Endothelial cell of umbilical vein (primary cell): Measurements from ENCODE around the gene ZNF740. TPM values are rescaled to one million over a fixed set of nuclear protein-coding genes. Genes with fewer than 3 reads are reported as not detected.

Experiments
- BruUV-seq: library from RNA; stranded (reverse); fragments of 400-500 nt; replicated peaks from 2 replicates; lab custom pipeline; 2021; lab: Mats Ljungman, UMichigan
- CTCF ChIA-PET: fragments of 300-600, 350-600 bp; sonication (Branson Sonifier 250); formaldehyde crosslinking; loops from one replicate; lab custom pipeline; 2021; ENCODE audit warnings: antibody characterized with exemption, inconsistent platforms; lab: Charles Lee
- POLR2A ChIA-PET: fragments of 300-600, 350-600 bp; sonication (Branson Sonifier 250); formaldehyde crosslinking; loops from one replicate; lab custom pipeline; 2021; ENCODE audit warnings: antibody characterized with exemption, inconsistent platforms; lab: Charles Lee
- DNase-seq: peaks from one replicate; pipeline ENCODE4 v3.0.0-alpha.2; 2011; ENCODE audit warnings: low read depth, low spot score
- FAIRE-seq: peaks from 2 replicates; lab custom pipeline; 2011; peaks lifted over from hg19 to GRCh38; lab: Jason Lieb, UNC
- H2AFZ ChIP-seq: 2 replicates; pipeline ENCODE4 v1.6.0; 2012; ENCODE audit warnings: low read depth, low read length, control low read depth, inconsistent platforms
- H3K27ac ChIP-seq: 2 replicates; pipeline ENCODE4 v1.5.1; 2011; ENCODE audit warnings: low read depth, mild to moderate bottlenecking, control low read depth, low read length, moderate library complexity; ENCODE audit not compliant: insufficient read depth
- H3K27me3 ChIP-seq, 2 experiments: 2 replicates each; pipeline versions ENCODE4 v1.6.0 to v1.6.1; 2011; ENCODE audit warnings: low read length in 2 of 2, mixed read lengths in 1 of 2; ENCODE audit not compliant: control insufficient read depth in 2 of 2, insufficient read depth in 2 of 2
- H3K36me3 ChIP-seq, 2 experiments: 2 replicates in 1 of 2; 3 replicates in 1 of 2; pipeline ENCODE4 v1.5.1; 2011; ENCODE audit warnings: low read length in 2 of 2, mild to moderate bottlenecking in 1 of 2, moderate library complexity in 1 of 2; ENCODE audit not compliant: control insufficient read depth in 2 of 2, insufficient read depth in 2 of 2; ENCODE audit errors: extremely low read depth in 1 of 2
- H3K4me1 ChIP-seq: 3 replicates; pipeline ENCODE4 v1.5.1; 2011; ENCODE audit warnings: mild to moderate bottlenecking, low read length; ENCODE audit not compliant: control insufficient read depth, insufficient read depth; ENCODE audit errors: extremely low read depth
- H3K4me2 ChIP-seq: 2 replicates; pipeline ENCODE4 v1.6.1; 2011; ENCODE audit warnings: low read length, control low read depth, mixed read lengths; ENCODE audit not compliant: insufficient read depth
- H3K4me3 ChIP-seq, 3 experiments: fragments of 200-600 bp in 1 of 3; sonication (generic), shearing (Covaris generic) in 1 of 3; replicated peaks in 1 of 3; 2 replicates each; pipeline ENCODE4 v1.5.1; 2011 to 2016; ENCODE audit warnings: control low read depth in 3 of 3, low read length in 3 of 3, mild to moderate bottlenecking in 2 of 3, inconsistent platforms in 1 of 3, low read depth in 1 of 3, moderate library complexity in 1 of 3; ENCODE audit not compliant: insufficient read depth in 1 of 3
- H3K79me2 ChIP-seq: 2 replicates; pipeline ENCODE4 v1.6.0; 2012; ENCODE audit warnings: low read length, inconsistent platforms; ENCODE audit not compliant: control insufficient read depth, insufficient read depth
- H3K9ac ChIP-seq: replicated peaks from 2 replicates; pipeline ENCODE3; 2011; ENCODE audit warnings: low read length, control low read depth; ENCODE audit not compliant: insufficient read depth; ENCODE audit errors: extremely low read depth
- H3K9me1 ChIP-seq: replicated peaks from 3 replicates; pipeline ENCODE4 v1.6.0; 2011; ENCODE audit warnings: mild to moderate bottlenecking, low read length; ENCODE audit not compliant: control insufficient read depth, insufficient read depth; ENCODE audit errors: extremely low read depth
- H3K9me3 ChIP-seq: replicated peaks from 2 replicates; pipeline ENCODE4 v1.5.1; 2012; ENCODE audit warnings: low read length, inconsistent platforms; ENCODE audit not compliant: control insufficient read depth, insufficient read depth
- H4K20me1 ChIP-seq: replicated peaks from 2 replicates; pipeline ENCODE3; 2011; ENCODE audit warnings: mild to moderate bottlenecking, low read length; ENCODE audit not compliant: control insufficient read depth, insufficient read depth; ENCODE audit errors: extremely low read depth
- EZH2 ChIP-seq: IDR thresholded peaks from 2 replicates; pipeline ENCODE4 v1.6.1; 2012; ENCODE audit warnings: borderline replicate concordance, low read depth, mild to moderate bottlenecking, moderate library complexity, low read length, inconsistent platforms; ENCODE audit not compliant: severe bottlenecking
- FOS ChIP-seq: IDR thresholded peaks from 2 replicates; pipeline ENCODE4 v1.6.1; 2011; ENCODE audit warnings: mild to moderate bottlenecking, low read length, moderate library complexity, borderline replicate concordance; ENCODE audit not compliant: insufficient read depth
- GATA2 ChIP-seq: IDR thresholded peaks from 2 replicates; pipeline ENCODE4 v1.7.0; 2011; ENCODE audit warnings: low read depth, mild to moderate bottlenecking, moderate library complexity, mixed read lengths, low read length; ENCODE audit not compliant: insufficient read length, insufficient read depth
- JUN ChIP-seq: IDR thresholded peaks from 2 replicates; pipeline ENCODE4 v1.6.1; 2011; ENCODE audit warnings: borderline replicate concordance, low read depth; ENCODE audit not compliant: insufficient read length, insufficient read depth
- MYC ChIP-seq: IDR thresholded peaks from one replicate; pipeline ENCODE4 v1.6.1; 2011; ENCODE audit warnings: mild to moderate bottlenecking, low read depth, low read length
- POLR2A ChIP-seq: IDR thresholded peaks from 2 replicates; pipeline ENCODE4 v1.6.1; 2012; ENCODE audit warnings: low read depth, mild to moderate bottlenecking, control low read depth, low read length
- POLR2AphosphoS5 ChIP-seq: IDR thresholded peaks from 2 replicates; pipeline ENCODE4 v1.6.1; 2012; ENCODE audit warnings: low read depth, mild to moderate bottlenecking, control low read depth, low read length, moderate library complexity; ENCODE audit not compliant: insufficient read depth
- dilution Hi-C: fragments of 300-500 bp; cut with MboI; formaldehyde crosslinking; loops from one replicate; pipeline ENCODE4 v1.15.0; 2019; ENCODE audit warnings: low sequenced_read_pairs; ENCODE audit not compliant: extremely low pct_ligation_motif_present
- intact Hi-C: fragments of 100-400 bp; cut with micrococcal nuclease; formaldehyde crosslinking; loops from one replicate; pipeline ENCODE4 v1.10.0; 2022
- polyA plus RNA-seq, 4 experiments: library from polyadenylated mRNA; depleted of rRNA in 3 of 4; stranded (reverse) in 3 of 4; unstranded in 1 of 4; fragments of >200 nt; gene quantifications; 2 replicates each; pipeline versions ENCODE4 v1.2.1 to v1.2.3, GENCODE V29; 2011 to 2012; ENCODE audit warnings: missing spikeins in 1 of 4
- total RNA-seq: library from RNA; stranded (reverse); gene quantifications from 2 replicates; pipeline ENCODE4 v1.2.3, GENCODE V29; 2021
- TF ChIP-seq, protein P1 (sequence below), 2 donors: IDR thresholded peaks; 1 replicate in 1 of 2; 2 replicates in 1 of 2; pipeline ENCODE4 v1.5.1; 2011; ENCODE audit warnings: low read length in 2 of 2, mild to moderate bottlenecking in 2 of 2, moderate library complexity in 2 of 2, control low read depth in 1 of 2, inconsistent platforms in 1 of 2, low read depth in 1 of 2; ENCODE audit not compliant: insufficient read depth in 1 of 2; ENCODE audit errors: extremely low read depth in 1 of 2

The ZNF740 gene
- total and polyA plus RNA-seq, 2 donors (not counting 3 experiments of a cell fraction or from before 2014, with no cell fraction given): 10.5 to 38.1 TPM

DNA sequence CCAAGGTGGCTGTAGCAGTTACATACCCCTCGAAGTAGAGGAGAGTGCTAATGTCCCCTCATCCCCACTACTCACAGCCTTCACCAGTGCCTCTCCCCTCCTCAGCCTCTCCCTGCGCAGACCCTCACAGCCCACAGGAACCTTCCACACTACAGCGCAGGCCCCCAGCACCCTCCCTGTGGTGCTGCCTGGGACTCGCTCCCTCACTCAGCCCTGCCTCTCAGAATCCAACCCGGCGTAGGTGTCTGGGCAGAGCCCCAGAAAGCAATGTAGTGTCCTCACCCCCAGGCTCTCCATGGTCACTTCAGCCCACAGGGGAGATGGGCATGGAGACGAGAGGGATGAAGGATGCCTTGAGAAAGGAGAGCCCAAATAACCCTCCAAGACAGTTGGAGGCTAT lies 10.9 kb upstream of the ZNF740 start:
- no peak overlapping the region for H2AFZ ChIP-seq
- TF ChIP-seq JUN (no peak), POLR2AphosphoS5 (no peak)
- TF ChIP-seq, protein P1, sequence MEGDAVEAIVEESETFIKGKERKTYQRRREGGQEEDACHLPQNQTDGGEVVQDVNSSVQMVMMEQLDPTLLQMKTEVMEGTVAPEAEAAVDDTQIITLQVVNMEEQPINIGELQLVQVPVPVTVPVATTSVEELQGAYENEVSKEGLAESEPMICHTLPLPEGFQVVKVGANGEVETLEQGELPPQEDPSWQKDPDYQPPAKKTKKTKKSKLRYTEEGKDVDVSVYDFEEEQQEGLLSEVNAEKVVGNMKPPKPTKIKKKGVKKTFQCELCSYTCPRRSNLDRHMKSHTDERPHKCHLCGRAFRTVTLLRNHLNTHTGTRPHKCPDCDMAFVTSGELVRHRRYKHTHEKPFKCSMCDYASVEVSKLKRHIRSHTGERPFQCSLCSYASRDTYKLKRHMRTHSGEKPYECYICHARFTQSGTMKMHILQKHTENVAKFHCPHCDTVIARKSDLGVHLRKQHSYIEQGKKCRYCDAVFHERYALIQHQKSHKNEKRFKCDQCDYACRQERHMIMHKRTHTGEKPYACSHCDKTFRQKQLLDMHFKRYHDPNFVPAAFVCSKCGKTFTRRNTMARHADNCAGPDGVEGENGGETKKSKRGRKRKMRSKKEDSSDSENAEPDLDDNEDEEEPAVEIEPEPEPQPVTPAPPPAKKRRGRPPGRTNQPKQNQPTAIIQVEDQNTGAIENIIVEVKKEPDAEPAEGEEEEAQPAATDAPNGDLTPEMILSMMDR (IDR thresholded peaks at IDR 0.05; ENCODE audit: extremely low read depth in 1 of 2, insufficient read depth in 1 of 2, low read depth in 1 of 2, low read length in 2 of 2): no peak
- H4K20me1 ChIP-seq: no peaks in the 10 kb centered on the region
- no peaks in the 10 kb centered on the region for H3K9me1 ChIP-seq
- H3K27me3 ChIP-seq: no peaks in the 10 kb centered on the region
- POLR2A ChIA-PET: no interaction called here
- H3K9ac ChIP-seq: no peak overlapping the region
- H3K4me1 ChIP-seq: no peaks in the 10 kb centered on the region
- no peaks in the 10 kb centered on the region for H3K9me3 ChIP-seq
- dilution Hi-C loops: no loop called here
- H3K27ac ChIP-seq: no peak overlapping the region
- H3K4me3 ChIP-seq: no peak overlapping the region
- BruUV-seq: no TSS peak
- peaks cover 0 to 7% of the 10 kb centered on the region in 2 experiments for H3K36me3 ChIP-seq
- H3K4me2 ChIP-seq: no peak overlapping the region
- no peak for DNase-seq
- H3K79me2 ChIP-seq: no peaks in the 10 kb centered on the region
- CTCF ChIA-PET: no interaction called here
- FAIRE-seq: no peak
- intact Hi-C loops: no loop called here

DNA sequence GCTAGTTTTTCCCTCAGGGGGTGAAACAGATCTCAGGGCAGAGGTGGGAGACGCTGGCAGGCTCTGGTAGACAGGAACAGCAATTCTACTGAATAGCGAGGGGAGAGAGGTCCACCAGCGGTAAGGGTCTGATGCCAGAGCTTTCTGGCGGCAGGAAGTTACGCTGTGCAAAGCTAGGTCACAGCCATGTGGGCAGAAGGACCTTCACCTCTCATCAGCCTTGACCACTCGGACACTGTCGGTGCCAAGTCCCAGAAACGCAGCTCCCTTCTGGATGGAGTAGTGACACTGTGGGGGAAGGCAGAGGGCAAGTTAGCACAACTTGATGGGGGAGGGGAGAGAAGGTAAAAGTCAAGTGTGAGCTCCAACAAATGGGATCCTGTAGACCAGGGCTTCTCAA lies 10.3 kb upstream of the ZNF740 start:
- DNase-seq (no peak), FAIRE-seq (no peak)
- H3K4me3 ChIP-seq: no peak overlapping the region
- no peak overlapping the region for H2AFZ ChIP-seq
- no peaks in the 10 kb centered on the region for H3K9me3 ChIP-seq
- H3K36me3 ChIP-seq: peaks cover 0 to 7% of the 10 kb centered on the region in 2 experiments
- no peaks in the 10 kb centered on the region for H3K79me2 ChIP-seq
- no peak overlapping the region for H3K27ac ChIP-seq
- H3K4me1 ChIP-seq: no peaks in the 10 kb centered on the region
- no peak overlapping the region for H3K9ac ChIP-seq
- no TSS peak for BruUV-seq
- ChIA-PET POLR2A (no interaction called here), CTCF (no interaction called here)
- intact Hi-C loops (no loop called here), dilution Hi-C loops (no loop called here)
- H3K9me1 ChIP-seq: no peaks in the 10 kb centered on the region
- H4K20me1 ChIP-seq: no peaks in the 10 kb centered on the region
- no peaks in the 10 kb centered on the region for H3K27me3 ChIP-seq
- TF ChIP-seq JUN (no peak), EZH2 (no peak), POLR2A (no peak), MYC (no peak), POLR2AphosphoS5 (no peak), FOS (no peak), GATA2 (no peak)
- TF ChIP-seq, protein P1 (IDR thresholded peaks at IDR 0.05; ENCODE audit: extremely low read depth in 1 of 2, insufficient read depth in 1 of 2, low read depth in 1 of 2, low read length in 2 of 2): no peak
- no peak overlapping the region for H3K4me2 ChIP-seq
